Stimulated activated CD4-positive, alpha-beta T cell treated with anti-CD3 and anti-CD28 coated beads, Interleukin-1b, Interleukin-23, amount 100 ng/mL, for 24 hours (primary cell): ENCODE results near the gene RUNX2.
"Not testable (repeated sequence)": the region's sequence is repeated elsewhere in the genome, so short reads cannot be mapped to it uniquely, and the experiment has no call there.

Source experiments
- DNase-seq, 4 experiments: peaks; one replicate each; pipeline ENCODE4 v3.0.0-alpha.2; 2020; ENCODE audit warnings: low read depth in 4 of 4, low spot score in 1 of 4

Gene RUNX2

GRCh38 chr6:45663251-45664221, 335.4 kb downstream of the RUNX2 start:
- peak in 3 of 4 experiments; percentile 15 to 40 (median 39) for DNase-seq

DNA sequence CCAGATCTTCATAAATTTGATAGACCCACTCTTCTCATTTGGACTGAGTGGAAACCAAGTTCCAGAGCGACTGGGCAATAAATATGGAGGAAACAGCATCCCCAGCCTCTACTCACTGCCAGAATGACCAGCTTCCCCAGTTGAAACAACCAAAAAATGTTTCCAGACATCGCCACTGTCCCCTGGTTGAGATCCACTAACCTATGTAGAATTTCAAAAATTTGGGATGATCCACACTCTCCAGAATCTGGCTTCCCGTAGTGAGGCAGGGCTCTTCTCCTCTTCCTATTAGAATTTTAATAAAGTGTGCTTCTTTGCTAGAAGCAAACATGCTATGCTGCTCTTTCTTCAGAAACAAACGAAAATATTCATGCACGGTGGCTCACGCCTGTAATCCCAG, 336.6 kb downstream of the RUNX2 start:
- DNase-seq: no peak

GRCh38 chr6:45665859-45666258, 337.7 kb downstream of the RUNX2 start:
- no peak for DNase-seq

- DNase-seq: no peak
Observed at GRCh38 chr6:45666846-45667245, 338.7 kb downstream of the RUNX2 start.

DNA sequence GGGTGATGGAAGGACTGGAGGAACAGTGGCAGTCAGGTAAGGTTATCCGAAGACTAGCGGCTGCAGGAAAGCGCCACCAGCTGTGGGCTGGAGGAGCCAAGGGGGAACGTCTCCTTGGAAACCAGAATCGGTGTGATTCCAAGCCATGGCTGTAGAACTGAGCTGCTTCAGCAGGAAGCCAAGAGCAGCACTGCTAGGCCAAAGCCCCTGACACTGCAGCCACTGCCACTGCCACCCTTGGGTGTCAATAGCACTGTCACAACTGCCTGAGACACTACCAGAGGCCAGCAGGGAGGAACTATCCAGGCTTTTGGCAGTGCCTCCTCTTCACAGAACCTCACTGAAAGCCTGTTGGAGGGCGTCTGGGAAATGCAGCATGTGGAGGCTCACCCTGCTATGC, 339.2 kb downstream of the RUNX2 start:
- no peak for DNase-seq

DNA sequence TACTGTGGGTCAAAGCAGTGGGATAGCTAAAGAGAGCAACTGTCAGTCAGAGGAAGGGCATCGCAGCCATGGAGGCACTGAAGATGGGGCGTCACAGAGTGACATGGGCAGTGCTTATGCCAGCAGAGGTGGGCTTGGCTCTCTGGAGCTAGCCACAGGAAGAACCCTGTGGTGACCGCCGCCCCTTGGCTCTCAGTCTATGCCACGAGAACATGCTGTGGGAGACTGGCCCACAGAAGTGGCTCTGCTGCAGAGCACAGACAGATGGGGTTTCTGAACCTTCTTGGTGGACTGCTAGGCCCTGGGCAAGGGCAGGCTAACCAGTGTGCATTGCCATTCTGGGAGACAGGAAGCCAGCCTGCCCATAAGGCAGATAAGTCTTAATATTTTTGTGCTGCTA, 339.6 kb downstream of the RUNX2 start:
- DNase-seq: no peak

- DNase-seq: no peak
Observed at GRCh38 chr6:45668705-45669104, 340.6 kb downstream of the RUNX2 start.

GRCh38 chr6:45673167-45673566, 345.0 kb downstream of the RUNX2 start:
- DNase-seq: not testable (repeated sequence)

DNA sequence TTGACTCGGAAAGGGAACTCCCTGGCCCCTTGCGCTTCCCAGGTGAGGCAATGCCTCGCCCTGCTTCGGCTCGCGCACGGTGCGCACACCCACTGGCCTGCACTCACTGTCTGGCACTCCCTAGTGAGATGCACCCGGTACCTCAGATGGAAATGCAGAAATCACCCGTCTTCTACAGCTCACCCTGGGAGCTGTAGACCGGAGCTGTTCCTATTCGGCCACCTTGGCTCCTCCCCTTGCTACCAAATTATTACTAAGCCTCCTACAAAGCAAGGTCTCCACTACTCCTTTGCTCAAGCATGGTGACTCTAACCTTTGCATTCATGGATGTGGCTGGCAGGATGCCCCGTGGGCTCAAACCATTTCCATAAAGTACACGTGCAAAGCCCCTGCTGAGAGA, 347.0 kb downstream of the RUNX2 start:
- DNase-seq: not testable (repeated sequence)

DNA sequence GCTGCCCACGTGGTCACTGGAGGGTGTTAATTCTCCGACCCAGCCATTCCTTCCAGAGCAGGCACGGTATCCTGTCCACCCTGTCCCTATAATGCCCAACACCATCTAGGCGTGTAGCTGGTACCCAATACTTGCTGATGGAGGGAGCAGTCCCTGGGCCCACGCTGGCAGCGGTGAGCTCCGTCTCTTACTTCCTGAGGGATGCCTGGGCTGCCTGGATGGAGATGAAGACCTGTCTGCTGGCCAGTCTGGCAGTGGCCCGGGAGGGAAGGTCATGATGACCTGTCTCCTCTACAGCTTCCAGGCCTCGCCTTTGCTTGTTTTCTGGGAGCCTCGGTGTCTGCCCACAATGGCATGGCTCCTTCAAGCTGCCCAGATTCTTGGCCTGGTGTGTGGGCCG, 347.5 kb downstream of the RUNX2 start:
- DNase-seq: no peak

DNA sequence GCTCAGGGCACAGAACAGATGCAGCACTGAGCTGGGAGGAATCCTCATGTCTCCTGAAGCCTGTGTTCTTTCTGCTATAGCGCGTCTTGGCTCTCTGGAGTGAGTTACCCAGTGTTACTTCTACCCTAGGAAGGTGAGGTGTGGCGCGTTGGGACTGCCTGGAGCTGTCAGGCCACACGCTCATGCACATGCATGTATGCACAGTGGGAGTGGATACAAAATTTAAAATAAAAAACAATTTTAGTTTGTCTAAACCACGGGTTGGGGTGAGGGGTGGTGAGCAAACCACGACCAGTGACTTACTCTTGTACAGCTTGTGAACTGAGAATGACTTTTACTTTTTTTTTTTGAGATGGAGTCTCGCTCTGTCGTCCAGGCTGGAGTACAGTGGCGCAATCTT, 348.2 kb downstream of the RUNX2 start:
- no peak for DNase-seq

DNA sequence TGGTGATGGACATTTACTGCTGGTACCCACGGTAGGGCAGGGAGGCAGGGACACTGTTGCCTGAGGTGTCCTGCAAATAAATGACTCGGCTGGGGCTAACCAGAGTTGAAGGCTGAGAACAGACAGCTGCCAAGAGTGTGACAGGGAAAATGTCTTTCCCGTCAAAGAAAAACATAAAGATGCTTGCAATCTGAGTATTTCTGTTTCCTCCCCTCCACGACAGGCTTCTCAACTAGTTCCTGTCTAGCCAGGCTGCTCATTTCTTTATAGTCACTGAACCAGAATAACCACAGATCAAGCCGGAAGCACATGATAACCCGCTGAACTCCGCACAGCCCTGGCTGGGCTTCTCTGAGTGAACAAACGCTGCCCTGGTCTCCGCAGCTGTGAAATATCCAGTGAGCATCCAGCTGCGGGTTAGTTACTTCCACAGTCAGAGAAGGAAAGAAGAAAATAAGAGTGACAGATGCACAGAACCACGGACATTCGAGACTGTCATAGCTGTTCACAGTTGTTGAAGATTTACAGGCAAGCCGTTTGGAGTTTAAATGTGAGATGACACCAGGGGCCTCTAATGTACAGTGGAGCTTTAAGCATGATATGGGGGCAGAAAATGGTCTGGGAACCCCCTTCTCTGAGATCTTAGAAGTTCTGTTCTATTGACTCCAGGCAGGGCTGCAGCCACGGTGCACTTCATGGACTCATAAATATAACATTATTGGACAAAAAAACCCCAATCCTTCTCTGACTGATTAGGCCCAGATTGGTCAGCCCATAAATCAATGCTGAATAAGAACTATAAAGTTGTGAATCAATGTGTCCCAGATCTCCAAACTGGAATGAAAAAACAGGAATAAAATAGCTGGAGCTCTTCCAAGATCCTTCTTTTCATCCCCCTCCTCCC, 349.5 kb downstream of the RUNX2 start:
- no peak for DNase-seq

DNA sequence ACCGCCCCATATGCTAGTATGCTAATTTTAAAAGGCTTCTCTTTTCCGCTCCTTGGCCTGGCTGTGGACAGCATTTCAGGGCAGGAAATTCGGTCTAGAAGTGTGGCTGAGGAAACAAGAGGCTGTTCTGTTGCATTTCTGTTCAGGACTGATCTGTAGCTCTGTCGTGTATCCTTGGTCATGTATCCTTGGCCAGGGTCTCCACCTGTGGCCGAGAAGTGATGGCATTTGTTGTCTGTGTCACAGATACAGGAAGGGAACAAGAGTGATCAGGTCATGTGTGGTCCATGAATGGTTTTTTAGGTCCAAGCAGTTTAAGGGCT, 350.1 kb downstream of the RUNX2 start:
- no peak for DNase-seq

DNA sequence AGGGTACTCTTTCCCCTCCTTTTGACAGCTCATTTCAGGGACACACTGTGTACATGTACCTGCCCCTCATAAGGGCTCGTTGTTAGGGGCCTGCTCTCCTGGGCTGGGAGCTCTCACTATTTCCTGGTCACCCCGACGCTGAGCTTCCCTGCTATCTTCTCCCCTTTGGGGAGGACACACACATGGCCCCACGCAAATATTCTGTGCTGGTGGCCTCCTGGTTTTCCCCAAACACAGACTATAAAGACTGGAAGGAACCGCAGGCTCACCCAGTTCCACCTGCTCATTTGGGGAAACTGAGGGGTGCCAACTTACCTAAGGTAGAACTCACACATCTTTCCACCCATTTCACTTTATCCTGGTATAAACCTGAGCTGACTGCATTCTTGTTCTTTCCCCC, 351.0 kb downstream of the RUNX2 start:
- no peak for DNase-seq

GRCh38 chr6:45679631-45680030, 351.5 kb downstream of the RUNX2 start:
- DNase-seq: no peak

DNA sequence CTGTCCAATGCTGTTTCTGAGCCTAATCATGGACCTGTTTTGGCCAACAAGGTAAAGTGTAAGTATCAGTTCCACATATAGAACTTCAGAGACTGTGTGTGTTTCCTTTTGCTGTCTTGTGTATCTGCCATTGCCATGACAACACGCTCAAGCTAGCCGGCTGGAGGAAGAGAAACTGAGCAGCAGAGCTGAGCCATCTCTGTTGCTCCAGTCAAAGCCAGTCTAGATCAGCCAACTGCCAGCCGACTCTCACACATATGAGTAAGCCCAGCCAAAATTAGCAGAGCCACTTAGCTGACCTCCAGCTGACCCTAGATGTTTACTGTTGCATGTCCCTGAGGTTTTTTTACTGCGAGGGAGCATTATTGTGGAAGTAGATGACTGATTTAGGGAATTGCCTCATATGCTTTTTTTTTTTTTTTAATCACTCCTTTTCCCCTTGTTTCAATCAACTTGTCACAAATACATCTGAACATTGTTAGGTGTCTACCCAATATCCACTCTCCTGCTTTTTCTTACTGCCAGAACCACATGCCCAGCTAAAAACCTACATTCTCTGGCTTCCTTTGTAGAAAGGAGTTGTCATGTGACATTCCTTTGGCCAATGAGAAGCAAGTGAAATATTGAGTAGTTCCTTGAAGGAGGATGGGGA, 353.9 kb downstream of the RUNX2 start:
- DNase-seq: no peak

DNA sequence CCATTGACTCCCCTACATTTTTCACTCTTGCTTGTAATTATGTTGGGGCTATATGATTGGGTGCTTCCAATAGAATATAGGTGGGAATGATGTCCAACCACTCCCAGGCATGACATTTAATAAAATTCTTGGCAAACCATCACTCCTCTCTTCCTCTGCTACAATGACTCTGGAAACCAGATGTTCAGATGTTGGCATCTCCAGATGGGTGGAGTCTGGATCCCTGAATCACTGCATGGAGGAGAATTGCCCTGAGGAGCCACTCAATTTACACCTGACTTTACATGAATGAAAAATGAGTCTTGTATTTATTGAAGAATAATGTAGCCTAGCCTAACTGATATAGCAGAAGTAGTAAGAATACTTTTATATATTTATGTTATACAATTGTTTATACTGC, 356.3 kb downstream of the RUNX2 start:
- DNase-seq: no peak

DNA sequence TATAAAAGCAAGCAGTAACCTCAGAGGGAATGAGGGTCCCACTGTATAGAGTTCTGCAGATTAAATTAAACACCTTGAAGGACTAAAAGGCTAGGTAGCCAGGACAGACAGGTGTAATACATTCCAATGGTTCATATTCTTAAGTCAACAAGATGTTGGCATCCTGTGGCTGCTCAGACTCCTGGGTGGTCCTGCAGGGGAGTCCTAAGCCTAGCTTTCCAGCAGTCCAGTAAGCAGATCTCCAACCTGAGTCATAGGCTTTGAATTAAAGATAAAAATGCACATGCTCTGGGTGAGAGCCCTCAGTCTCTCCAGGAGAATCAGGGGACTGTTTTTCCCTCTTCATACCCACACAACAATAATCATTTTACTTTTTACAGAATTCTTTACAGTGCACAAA, 356.9 kb downstream of the RUNX2 start:
- DNase-seq: no peak

- no peak for DNase-seq
Observed at GRCh38 chr6:45686841-45687569, 358.9 kb downstream of the RUNX2 start.

GRCh38 chr6:45687570-45687969, 359.4 kb downstream of the RUNX2 start:
- no peak for DNase-seq

GRCh38 chr6:45688180-45688579, 360.1 kb downstream of the RUNX2 start:
- no peak for DNase-seq
